GM23338 (cell line): ENCODE data around the gene TMEM145. TPM values are rescaled to one million over a fixed set of nuclear protein-coding genes. Genes with fewer than 3 reads are reported as not detected.

Source experiments
- ATAC-seq: fragments of 200-7000 bp; cut with Tn5 transposase; 3 replicates; pipeline ENCODE4 v1.9.1; 2020
- DNase-seq: peaks from one replicate; pipeline ENCODE4 v3.0.0-alpha.2; 2015; ENCODE audit warnings: low spot score
- H2AFZ ChIP-seq: fragments of 200-600 bp; sonication (generic); 2 replicates; pipeline ENCODE4 v1.8.0; 2016; ENCODE audit warnings: antibody characterized with exemption, mild to moderate bottlenecking, moderate library complexity
- H3F3A ChIP-seq: fragments of 200-600 bp; sonication (generic); replicated peaks from 2 replicates; pipeline ENCODE4 v1.8.0; 2017; ENCODE audit warnings: antibody characterized with exemption, mixed run types, low read depth
- H3K27ac ChIP-seq: fragments of 200-600 bp; sonication (generic); 2 replicates; pipeline ENCODE4 v1.6.1; 2016; ENCODE audit warnings: low read depth
- H3K27me3 ChIP-seq: fragments of 200-600 bp; sonication (generic); 2 replicates; pipeline ENCODE4 v1.8.0; 2016; ENCODE audit warnings: mild to moderate bottlenecking, mixed run types, moderate library complexity; ENCODE audit not compliant: insufficient read depth
- H3K36me3 ChIP-seq: fragments of 200-600 bp; sonication (generic); 2 replicates; pipeline ENCODE4 v1.8.0; 2016; ENCODE audit warnings: mild to moderate bottlenecking; ENCODE audit not compliant: insufficient read depth
- H3K4me1 ChIP-seq: fragments of 200-600 bp; sonication (generic); 2 replicates; pipeline ENCODE4 v1.8.0; 2016; ENCODE audit warnings: mild to moderate bottlenecking, moderate library complexity; ENCODE audit not compliant: insufficient read depth
- H3K4me2 ChIP-seq: fragments of 200-600 bp; sonication (generic); 2 replicates; pipeline ENCODE4 v1.7.1; 2017; ENCODE audit warnings: mixed run types
- H3K4me3 ChIP-seq: fragments of 200-600 bp; sonication (generic); 2 replicates; pipeline ENCODE4 v1.6.1; 2016; ENCODE audit warnings: mixed run types
- H3K79me2 ChIP-seq: fragments of 200-600 bp; sonication (generic); replicated peaks from 2 replicates; pipeline ENCODE4 v1.8.0; 2017; ENCODE audit warnings: mild to moderate bottlenecking; ENCODE audit not compliant: insufficient read depth
- H3K9me2 ChIP-seq: fragments of 200-600 bp; sonication (generic); 2 replicates; pipeline ENCODE4 v1.8.0; 2017; ENCODE audit not compliant: insufficient read depth
- H4K20me1 ChIP-seq: fragments of 200-600 bp; sonication (generic); replicated peaks from 2 replicates; pipeline ENCODE4 v1.8.0; 2017; ENCODE audit warnings: mild to moderate bottlenecking; ENCODE audit not compliant: insufficient read depth
- H3K27ac Mint-ChIP-seq: 2 replicates; pipeline ENCODE4 v1.8.0; 2020; ENCODE audit warnings: inconsistent platforms, mild to moderate bottlenecking, moderate library complexity, mixed read lengths
- H3K27me3 Mint-ChIP-seq: 3 replicates; pipeline ENCODE4 v1.8.0; 2022; ENCODE audit warnings: low read depth, mild to moderate bottlenecking, moderate library complexity, mixed read lengths, inconsistent platforms; ENCODE audit not compliant: insufficient read depth, poor library complexity
- H3K36me3 Mint-ChIP-seq: 3 replicates; pipeline ENCODE4 v1.8.0; 2021; ENCODE audit warnings: low read depth, mild to moderate bottlenecking, inconsistent platforms, moderate library complexity, mixed read lengths
- H3K4me1 Mint-ChIP-seq: 3 replicates; pipeline ENCODE4 v1.8.0; 2020; ENCODE audit warnings: mild to moderate bottlenecking, inconsistent platforms, mixed read lengths
- H3K4me3 Mint-ChIP-seq: 3 replicates; pipeline ENCODE4 v1.8.0; 2021; ENCODE audit warnings: moderate library complexity, mild to moderate bottlenecking, inconsistent platforms, mixed read lengths
- H3K9me3 Mint-ChIP-seq: 3 replicates; pipeline ENCODE4 v1.8.0; 2020; ENCODE audit warnings: moderate library complexity, mild to moderate bottlenecking, inconsistent platforms, mixed read lengths
- CREB1 ChIP-seq: fragments of 250-450 bp; sonication (Bioruptor Pico); IDR thresholded peaks from 2 replicates; pipeline ENCODE4 v1.5.0; 2020; ENCODE audit warnings: low read depth, mild to moderate bottlenecking, moderate library complexity
- CTCF ChIP-seq, 2 experiments: fragments of 200-600 bp in 1 of 2; sonication (generic) in 1 of 2; conservative IDR thresholded peaks; 2 replicates each; pipeline versions ENCODE4 v1.5.1 to v1.6.1; 2016 to 2017; ENCODE audit warnings: antibody characterized with exemption in 2 of 2, low read depth in 2 of 2, mild to moderate bottlenecking in 2 of 2, moderate library complexity in 1 of 2
- ETS1 ChIP-seq: IDR thresholded peaks from 2 replicates; pipeline ENCODE4 v1.6.1; 2016; ENCODE audit warnings: antibody characterized with exemption
- EZH2 ChIP-seq: fragments of 200-600 bp; sonication (generic); IDR thresholded peaks from one replicate; pipeline ENCODE4 v1.8.0; 2017; ENCODE audit warnings: antibody characterized with exemption, mild to moderate bottlenecking, low read depth; ENCODE audit not compliant: unreplicated experiment
- EZH2phosphoT487 ChIP-seq: fragments of 200-600 bp; sonication (generic); IDR thresholded peaks from one replicate; pipeline ENCODE4 v1.8.1; 2018; ENCODE audit warnings: antibody characterized with exemption; ENCODE audit not compliant: unreplicated experiment
- JUNB ChIP-seq: IDR thresholded peaks from one replicate; pipeline ENCODE4 v1.6.1; 2016; ENCODE audit warnings: antibody characterized with exemption; ENCODE audit not compliant: unreplicated experiment
- NANOG ChIP-seq: IDR thresholded peaks from 2 replicates; pipeline ENCODE4 v1.6.1; 2016; ENCODE audit warnings: antibody characterized with exemption, borderline replicate concordance
- REST ChIP-seq: IDR thresholded peaks from one replicate; pipeline ENCODE4 v1.6.1; 2018; ENCODE audit warnings: antibody characterized with exemption; ENCODE audit not compliant: unreplicated experiment
- STAT1 ChIP-seq: IDR thresholded peaks from one replicate; pipeline ENCODE4 v1.6.1; 2016; ENCODE audit warnings: antibody characterized with exemption; ENCODE audit not compliant: unreplicated experiment
- ZNF114 ChIP-seq: fragments of 250-450 bp; sonication (Bioruptor Pico); IDR thresholded peaks from 2 replicates; pipeline ENCODE4 v1.5.0; 2020; ENCODE audit warnings: mild to moderate bottlenecking, moderate library complexity
- ZNF462 ChIP-seq: fragments of 250-450 bp; sonication (Bioruptor Pico); IDR thresholded peaks from 2 replicates; pipeline ENCODE4 v1.5.0; 2020; ENCODE audit warnings: mild to moderate bottlenecking, moderate library complexity
- polyA plus RNA-seq: library from polyadenylated mRNA; unstranded; fragments of >200 nt; fragmentation: Nextera tagmentation; extraction: Ambion mirVana; gene quantifications from 2 replicates; pipeline ENCODE4 v1.2.1, GENCODE V29; 2016
- total RNA-seq: library from RNA; depleted of rRNA; stranded (reverse); fragments of >200 nt; shearing (Covaris generic); gene quantifications from 2 replicates; pipeline ENCODE4 v1.2.3, GENCODE V29; 2014

Gene TMEM145
- total and polyA plus RNA-seq, 2 experiments from 2014 or later = 1.9 to 5.4 TPM

- no peak for TF ChIP-seq ZNF462 (CRISPR knock-in tag)
- TF ChIP-seq ZNF114 = no peak
- TF ChIP-seq EZH2phosphoT487 = no peak
- TF ChIP-seq JUNB = no peak
- TF ChIP-seq EZH2 = no peak
- no peak for TF ChIP-seq STAT1
- TF ChIP-seq ETS1 = no peak
These were observed 53.6 kb downstream of the TMEM145 start (continued) for GRCh38 chr19:42366673-42367072.

GRCh38 chr19:42367929-42368328 lies 54.8 kb downstream of the TMEM145 start:
- no peak overlapping the region for H3K4me3 ChIP-seq
- peaks cover 17% of the 10 kb centered on the region for H3K27me3 Mint-ChIP-seq
- H3K36me3 ChIP-seq = no peaks in the 10 kb centered on the region; the same call in 1 of the 2 replicates
- ATAC-seq = no peak
- H3K9me3 Mint-ChIP-seq = peaks cover 20% of the 10 kb centered on the region
- H3K4me3 Mint-ChIP-seq = no peak overlapping the region; the same call in 2 of the 3 replicates
- H3K4me1 ChIP-seq = peaks cover 32% of the 10 kb centered on the region
- H3K27ac ChIP-seq = no peak overlapping the region
- peaks cover 55% of the 10 kb centered on the region for H3K4me1 Mint-ChIP-seq
- no peak overlapping the region for H3K27ac Mint-ChIP-seq
- H3K4me2 ChIP-seq = no peak overlapping the region
- no peaks in the 10 kb centered on the region for H4K20me1 ChIP-seq
- no peaks in the 10 kb centered on the region for H3K27me3 ChIP-seq
- peaks cover 55% of the 10 kb centered on the region for H3K36me3 Mint-ChIP-seq
- no peak overlapping the region for H2AFZ ChIP-seq
- H3F3A ChIP-seq = 0 out of 2 replicates have a peak, but pooled peaks cover 12% of the 10 kb centered on the region
- no peaks in the 10 kb centered on the region for H3K9me2 ChIP-seq
- H3K79me2 ChIP-seq = no peaks in the 10 kb centered on the region
- DNase-seq = no peak
- TF ChIP-seq EZH2 (no peak), CTCF (conservative IDR thresholded peaks at IDR 0.05; ENCODE audit: low read depth in 2 of 2) (no peak), JUNB (no peak), EZH2phosphoT487 (no peak), CREB1 (no peak), ETS1 (no peak), STAT1 (no peak), NANOG (no peak), REST (no peak)
